Dermis microvascular lymphatic vessel endothelial cell (primary cell): Measurements from ENCODE around the gene DUXA. TPM values are rescaled to one million over a fixed set of nuclear protein-coding genes. Genes with fewer than 3 reads are reported as not detected.

ENCODE experiments used
- DNase-seq, 2 donors: peaks; one replicate each; pipeline versions ENCODE4 v3.0.0 to v3.0.0-alpha.2; 2010; ENCODE audit warnings: low read depth in 2 of 2
- total RNA-seq: library from RNA; depleted of rRNA; stranded (reverse); fragments of >200 nt; gene quantifications from 2 replicates; pipeline ENCODE4 v1.2.1, GENCODE V29; 2014

Gene DUXA
- total RNA-seq, 1 donor from 2014 or later: not detected

GRCh38 chr19:57105976-57106721, 61.1 kb downstream of the DUXA start:
- no peak for DNase-seq

Other genes with a start within 250 kb of the DUXA start
- not detected in 2 replicates for gene USP29, start 47.5 kb downstream of the DUXA start, total RNA-seq
- not detected in 2 replicates for gene ZIM3, start 22.3 kb downstream of the DUXA start, total RNA-seq
- 11.4 and 23.1 TPM in 2 replicates for gene ZNF264, start 24.0 kb upstream of the DUXA start, total RNA-seq
- 0.13 and 0.38 TPM in 2 replicates for gene AURKC, start 63.5 kb upstream of the DUXA start, total RNA-seq
- 19.8 and 25.3 TPM in 2 replicates for gene ZNF805, start 73.1 kb upstream of the DUXA start, total RNA-seq
- 37.4 and 57.8 TPM in 2 replicates for gene ZNF460, start 113.0 kb upstream of the DUXA start, total RNA-seq
- gene ZNF543, start 153.0 kb upstream of the DUXA start, total RNA-seq: 7.8 and 10.1 TPM in 2 replicates
- gene ZNF304, start 183.8 kb upstream of the DUXA start, total RNA-seq: 8.1 and 10.7 TPM in 2 replicates
- 8.0 and 11.1 TPM in 2 replicates for gene TRAPPC2B, start 196.1 kb upstream of the DUXA start, total RNA-seq
- 2.3 and 3.0 TPM in 2 replicates for gene ZNF547, start 196.1 kb upstream of the DUXA start, total RNA-seq
- gene ZNF548, start 222.4 kb upstream of the DUXA start, total RNA-seq: 8.0 and 13.5 TPM in 2 replicates
- 9.8 and 10.9 TPM in 2 replicates for gene ZNF17, start 243.7 kb upstream of the DUXA start, total RNA-seq